Stimulated activated CD4-positive, alpha-beta T cell treated with anti-CD3 and anti-CD28 coated beads, Interleukin-4, amount 100 ng/mL, for 48 hours (primary cell): Measurements from ENCODE around the gene SIGLECL1.
"Not testable (repeated sequence)": the region's sequence is repeated elsewhere in the genome, so short reads cannot be mapped to it uniquely, and the experiment has no call there.

Experiments
- DNase-seq, 2 donors: peaks; one replicate each; pipeline ENCODE4 v3.0.0-alpha.2; 2020; ENCODE audit warnings: low read depth in 2 of 2

The SIGLECL1 gene

GRCh38 chr19:51250786-51251467 is at the start of gene SIGLECL1:
TSS of gene SIGLECL1 (plus strand) at chr19:51251080. CDS start at chr19:51264073, 12,993 bp downstream.
- DNase-seq, result no peak

DNA sequence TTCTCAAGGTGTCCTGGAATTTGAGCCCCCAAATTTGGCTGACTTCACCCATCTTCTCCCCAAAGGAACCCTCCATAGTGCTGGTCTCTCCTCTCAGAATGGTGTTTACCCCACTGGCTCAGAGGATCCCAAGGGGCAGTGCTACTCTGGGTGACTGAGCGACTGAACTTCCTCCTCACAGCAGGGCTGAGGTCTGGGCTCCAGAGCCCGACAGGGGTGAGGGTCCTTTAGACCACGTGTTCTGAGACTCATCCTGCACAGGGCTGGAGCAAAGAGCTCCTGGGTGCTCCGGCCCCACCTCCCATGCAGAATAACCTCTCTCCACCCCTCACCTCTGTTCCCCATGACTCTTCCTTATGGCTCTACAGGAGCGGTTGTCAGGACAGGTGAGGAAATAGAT is 49.2 kb upstream of the SIGLECL1 start:
- no peak for DNase-seq

DNA sequence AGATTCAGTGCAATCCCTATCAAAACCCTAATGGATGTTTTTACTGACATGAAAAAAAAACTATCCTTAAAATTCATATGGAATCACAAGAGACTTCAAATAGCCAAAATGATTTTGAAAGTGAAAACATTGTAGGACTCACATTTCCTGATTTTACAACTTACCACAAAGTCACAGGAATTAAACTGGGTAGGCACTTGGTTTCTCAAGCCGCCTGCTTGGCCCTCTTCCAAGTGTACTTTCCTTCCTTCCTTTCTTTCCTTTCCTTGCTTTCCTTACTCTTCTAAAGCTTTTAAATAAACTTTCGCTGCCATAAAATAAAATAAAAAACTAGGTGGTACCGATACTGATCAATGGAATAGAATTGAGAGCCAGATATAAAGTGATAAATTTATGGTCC is 47.0 kb upstream of the SIGLECL1 start:
- no peak for DNase-seq

DNA sequence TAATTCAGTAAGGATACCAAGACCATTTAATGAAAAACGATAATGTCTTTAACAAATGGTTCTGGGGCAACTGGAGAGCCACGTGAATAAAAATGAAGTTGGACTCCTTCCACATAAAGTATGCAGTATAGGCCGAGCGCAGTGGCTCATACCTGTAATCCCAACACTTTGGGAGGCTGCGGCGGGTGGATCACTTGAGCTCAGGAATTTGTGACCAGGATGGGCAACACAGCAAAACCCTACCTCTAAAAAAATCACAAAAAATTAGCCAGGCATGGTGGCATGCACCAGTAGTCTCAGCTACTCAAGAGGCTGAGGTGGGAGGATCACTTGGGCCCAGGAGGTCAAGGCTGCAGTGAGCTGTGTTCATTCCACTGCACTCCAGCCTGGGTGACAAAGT is 46.6 kb upstream of the SIGLECL1 start:
- no peak for DNase-seq

DNA sequence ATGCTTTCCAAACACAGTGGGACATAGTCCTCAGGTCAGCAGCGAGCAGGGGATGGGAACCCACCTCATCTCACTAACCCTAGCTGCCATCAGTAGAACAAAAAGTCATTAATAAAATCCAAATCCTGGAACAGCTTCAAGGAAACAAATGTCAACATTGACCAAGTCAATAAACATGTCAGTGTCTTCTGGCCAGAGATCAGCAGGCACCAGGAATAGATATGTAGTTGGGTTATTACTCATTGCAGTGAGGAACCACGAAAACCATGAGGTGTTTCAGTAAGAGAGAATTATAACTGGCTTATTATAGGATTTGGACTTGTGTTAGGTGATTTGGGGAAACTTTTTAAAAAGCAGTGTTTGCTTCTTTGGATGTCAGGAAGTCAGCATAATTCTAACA is 43.1 kb upstream of the SIGLECL1 start:
- DNase-seq, result no peak

DNA sequence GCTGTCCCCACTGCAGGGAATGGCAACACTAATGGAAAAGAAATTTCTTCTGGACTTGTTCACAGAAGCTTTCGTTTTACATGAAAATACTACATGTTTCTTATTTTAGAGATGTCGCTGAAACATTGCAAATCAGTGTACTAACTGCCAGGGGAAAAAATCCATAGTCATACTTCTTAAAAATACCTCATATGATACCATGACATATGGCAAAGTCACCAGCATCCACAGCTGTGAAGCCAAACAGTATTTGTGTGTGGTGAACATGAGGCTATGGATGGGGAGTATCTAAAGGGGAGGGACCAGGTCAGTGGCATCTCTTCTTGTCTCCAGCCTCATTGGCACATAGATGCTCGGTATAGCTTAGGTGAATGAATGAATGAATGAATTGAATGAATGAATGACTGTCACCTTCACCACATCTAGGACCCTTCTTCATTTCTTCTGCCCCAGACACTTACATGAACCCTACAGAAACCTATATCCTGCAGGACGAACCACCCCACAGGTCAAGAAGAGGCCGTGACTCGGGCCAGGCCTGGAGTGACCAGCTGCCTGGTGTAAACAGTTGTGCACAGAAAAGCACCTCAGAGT is 40.6 kb upstream of the SIGLECL1 start:
- no peak for DNase-seq

DNA sequence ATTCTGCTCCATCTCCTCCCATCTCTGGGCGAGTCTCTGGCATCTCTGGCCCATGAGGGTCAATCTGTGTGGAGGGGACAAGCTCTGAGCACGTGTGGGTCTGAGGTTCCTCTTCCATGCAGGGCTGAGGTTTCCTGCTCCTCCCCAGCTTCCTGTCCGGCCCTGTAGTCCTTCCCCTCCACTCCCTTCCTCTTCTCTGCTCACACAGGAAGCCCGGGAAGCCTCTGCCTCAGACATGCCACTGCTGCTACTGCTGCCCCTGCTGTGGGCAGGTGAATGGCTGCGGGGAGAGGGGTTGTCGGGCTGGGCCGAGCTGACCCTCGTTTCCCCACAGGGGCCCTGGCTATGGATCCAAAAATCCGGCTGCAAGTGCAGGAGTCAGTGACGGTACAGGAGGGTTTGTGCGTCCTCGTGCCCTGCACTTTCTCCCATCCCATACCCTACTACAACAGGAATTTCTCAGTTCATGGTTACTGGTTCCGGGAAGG is 40.0 kb upstream of the SIGLECL1 start:
- DNase-seq, result not testable (repeated sequence)

GRCh38 chr19:51211833-51212232 is 39.0 kb upstream of the SIGLECL1 start:
- DNase-seq, result no peak

DNA sequence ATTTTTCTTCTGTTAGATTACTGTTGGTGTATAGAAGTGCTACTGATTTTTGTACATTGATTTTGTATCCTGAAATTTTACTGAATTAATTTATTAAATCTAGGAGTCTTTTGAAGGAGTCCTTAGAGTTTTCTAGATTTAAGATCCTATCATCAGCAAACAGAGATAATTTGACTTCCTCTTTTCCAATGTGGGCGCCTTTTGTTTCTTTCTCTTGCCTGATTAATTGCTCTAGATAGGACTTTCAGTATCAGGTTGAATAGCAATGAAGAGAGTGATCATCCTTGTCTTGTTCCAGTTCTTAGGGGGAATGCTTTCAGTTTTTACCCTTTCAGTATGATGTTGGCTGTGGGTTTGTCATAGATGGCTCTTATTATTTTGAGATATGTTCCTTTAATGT is 31.6 kb upstream of the SIGLECL1 start:
- no peak for DNase-seq

DNA sequence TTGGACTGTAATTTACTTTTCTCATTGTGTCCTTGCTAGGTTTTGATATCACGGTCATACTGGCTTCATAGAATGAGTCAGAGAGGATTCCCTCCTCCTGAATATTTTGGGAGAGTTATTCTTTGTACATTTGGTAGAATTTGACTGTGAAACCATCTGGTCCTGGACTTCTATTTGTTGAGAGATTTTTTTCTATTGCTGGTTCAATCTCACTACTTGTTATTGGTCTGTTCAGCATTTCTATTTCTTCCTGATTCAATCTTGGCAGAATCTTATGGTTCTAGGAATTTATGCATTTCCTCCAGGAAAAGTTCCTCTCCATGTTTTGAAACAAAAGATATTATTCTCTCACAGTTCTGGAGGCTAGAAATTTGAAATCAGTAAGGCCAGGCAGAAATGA is 30.9 kb upstream of the SIGLECL1 start:
- no peak for DNase-seq

GRCh38 chr19:51220996-51221395 is 29.9 kb upstream of the SIGLECL1 start:
- DNase-seq, result no peak

DNA sequence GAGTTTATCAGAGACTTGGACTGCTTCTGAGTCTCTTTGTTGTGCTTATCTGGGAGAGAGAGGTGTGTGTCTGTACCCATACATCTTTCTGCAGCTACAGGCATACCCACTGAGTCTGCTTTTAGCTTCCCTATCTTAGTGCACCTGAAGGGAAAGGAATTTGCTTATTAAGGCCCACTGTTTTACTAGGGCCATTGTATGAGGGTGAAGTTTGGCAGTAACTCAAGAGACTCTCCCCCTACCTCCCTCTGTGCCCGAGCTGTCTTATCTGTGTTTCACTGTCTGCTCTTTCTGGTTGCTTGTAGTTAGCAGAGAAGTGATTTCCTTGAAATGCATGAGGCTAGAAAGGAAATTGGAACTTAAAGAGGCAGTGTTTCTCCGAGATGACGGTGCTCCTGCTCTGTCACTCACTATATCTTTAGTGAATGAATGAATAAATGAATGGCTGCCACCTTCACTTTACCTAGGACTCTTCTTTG is 26.7 kb upstream of the SIGLECL1 start:
- DNase-seq, result no peak

- not testable (repeated sequence) for DNase-seq
Observed at GRCh38 chr19:51224898-51225393, 25.9 kb upstream of the SIGLECL1 start, which contains the start of gene CD33. TSS of gene CD33 (plus strand) at chr19:51225080. CDS start at chr19:51225119, 39 bp downstream.

DNA sequence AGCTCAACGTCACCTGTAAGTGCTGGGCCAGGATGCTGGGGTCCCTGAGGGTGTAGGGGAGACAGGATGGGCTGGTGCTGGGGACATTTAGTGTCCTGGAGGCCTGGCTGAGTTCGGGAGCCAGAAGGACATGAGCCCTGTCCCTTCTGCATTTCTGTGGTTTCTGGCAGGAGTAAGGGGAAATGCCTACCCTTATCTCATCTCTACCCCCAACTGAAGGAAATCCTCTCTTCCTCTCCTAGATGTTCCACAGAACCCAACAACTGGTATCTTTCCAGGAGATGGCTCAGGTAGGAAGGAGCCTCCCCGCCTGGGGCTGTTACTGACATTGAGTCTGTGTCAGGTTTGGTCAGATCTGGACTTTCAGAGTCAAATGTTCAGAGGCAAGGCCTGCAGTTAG is 24.8 kb upstream of the SIGLECL1 start:
- no peak for DNase-seq

- no peak for DNase-seq
Observed at GRCh38 chr19:51227326-51227725, 23.6 kb upstream of the SIGLECL1 start.

DNA sequence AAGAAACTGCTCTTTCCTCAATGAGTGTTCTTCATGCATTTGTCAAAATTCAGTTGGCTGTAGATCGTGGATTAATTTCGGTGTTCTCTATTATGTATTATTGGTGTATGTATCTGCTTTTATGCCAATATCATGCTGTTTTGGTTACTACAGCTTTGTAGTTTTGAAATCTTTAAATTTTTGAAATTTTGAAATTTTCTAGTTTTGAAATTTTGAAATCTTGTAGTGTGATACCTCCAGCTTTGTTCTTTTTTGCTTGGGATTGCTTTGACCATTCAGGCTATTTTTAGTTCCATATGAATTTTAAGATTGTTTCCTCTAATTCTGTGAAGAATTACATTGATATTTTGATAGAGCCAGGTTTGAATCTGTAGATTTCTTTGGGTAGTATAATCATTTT is 22.9 kb upstream of the SIGLECL1 start:
- no peak for DNase-seq

- no peak for DNase-seq
Observed at GRCh38 chr19:51240866-51241265, 10.0 kb upstream of the SIGLECL1 start.

DNA sequence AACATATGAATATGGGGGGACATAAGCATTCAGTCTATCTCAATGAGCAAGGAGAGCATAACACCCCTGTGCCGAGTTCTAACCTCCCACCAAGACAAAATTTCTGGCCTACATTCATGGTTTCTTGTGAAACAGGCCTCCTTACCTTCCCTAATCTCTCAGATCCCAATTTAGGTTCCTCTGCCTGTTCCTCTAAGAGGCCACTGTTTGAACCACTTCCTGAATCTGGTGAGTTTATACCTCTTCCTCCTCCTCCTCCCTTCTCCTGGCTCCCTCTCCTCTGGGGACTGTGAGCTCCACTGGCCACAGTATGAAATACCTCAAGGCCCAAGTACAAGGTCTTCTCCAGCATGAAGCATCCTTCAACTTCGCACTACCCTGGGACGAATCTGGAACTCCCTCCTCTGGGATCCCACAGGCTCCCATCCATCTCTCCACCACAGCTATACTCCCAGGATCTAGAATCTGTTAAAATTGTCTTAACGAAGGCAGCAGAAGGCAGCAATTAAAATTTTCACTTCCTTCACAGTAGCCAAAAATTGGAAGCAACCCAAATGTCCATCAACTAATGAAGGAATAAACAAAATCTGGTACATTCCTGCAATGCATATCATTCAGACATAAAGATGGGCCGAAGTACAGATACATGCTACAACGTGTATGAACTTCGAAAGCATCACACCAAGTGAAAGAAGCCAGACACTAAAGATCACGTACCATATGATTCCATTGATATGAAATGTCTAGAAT is 7.8 kb upstream of the SIGLECL1 start:
- DNase-seq, result no peak

GRCh38 chr19:51246164-51246552 is 4.7 kb upstream of the SIGLECL1 start:
- DNase-seq, result no peak

DNA sequence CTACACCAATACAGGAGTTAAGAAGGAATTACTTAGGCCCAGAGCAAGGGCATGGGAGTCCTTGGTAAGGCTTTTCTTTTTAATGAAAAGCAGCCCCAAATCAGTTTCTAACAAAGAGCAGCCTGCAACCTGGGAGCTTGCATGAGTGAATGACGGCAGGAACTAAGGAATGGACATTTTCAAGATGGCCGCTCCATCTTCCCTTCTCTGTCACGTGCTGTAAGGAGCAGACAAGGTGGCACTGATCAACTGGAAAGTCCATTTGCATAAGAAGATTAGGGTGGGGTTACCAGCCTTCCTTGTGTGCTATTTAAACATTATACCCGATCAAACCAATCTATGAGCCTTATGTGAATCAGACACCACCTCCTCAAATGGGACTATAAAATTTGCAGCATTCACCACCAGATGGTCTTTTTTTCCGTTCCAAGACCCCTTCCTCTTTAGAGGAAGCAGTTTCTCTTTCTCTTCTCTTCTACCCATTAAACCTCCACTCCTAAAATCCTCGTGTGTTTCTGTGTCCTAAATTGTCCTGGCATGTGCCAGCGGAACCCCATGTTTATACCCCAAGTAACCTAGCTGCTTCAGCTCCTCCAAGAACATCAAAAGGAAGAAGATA is 2.8 kb upstream of the SIGLECL1 start:
- no peak for DNase-seq

DNA sequence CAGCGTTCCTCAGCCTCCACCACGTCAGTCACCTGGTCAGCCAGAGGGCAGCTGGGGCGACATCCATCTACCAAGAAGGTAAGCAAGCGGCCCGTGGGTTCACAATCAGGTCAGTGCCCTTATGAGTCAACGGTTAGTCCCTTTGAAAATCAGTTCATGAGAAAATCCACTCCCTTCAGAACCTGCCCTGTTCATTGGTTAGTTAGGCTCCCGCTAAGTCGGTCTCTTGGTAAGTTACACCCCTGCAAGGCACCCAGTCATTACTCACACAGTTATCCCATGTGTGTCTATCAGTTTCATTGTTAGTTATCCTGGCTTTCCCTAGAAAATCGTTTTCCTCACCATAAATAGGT is 564 bp downstream of the SIGLECL1 start:
- DNase-seq, result no peak
